ENCODE results near the gene NEU4.
"Not testable (repeated sequence)": the region's sequence is repeated elsewhere in the genome, so short reads cannot be mapped to it uniquely, and the experiment has no call there.

NEU4 gene

GRCh38 chr2:241801611-241802420, 7.2 kb upstream of the NEU4 start:
- TF ChIP-seq CTCF (IDR thresholded peaks at IDR 0.05): no peak
- no peak overlapping the region for H3K27ac Mint-ChIP-seq
- H3K27me3 Mint-ChIP-seq (ENCODE audit: low read depth, poor library complexity): no peaks in the 10 kb centered on the region
- DNase-seq: peak; percentile 69
- H3K4me1 Mint-ChIP-seq: peaks cover 49% of the 10 kb centered on the region
- no peak overlapping the region for H3K4me3 Mint-ChIP-seq
- no peaks in the 10 kb centered on the region for H3K9me3 Mint-ChIP-seq
- H3K36me3 Mint-ChIP-seq (ENCODE audit: low read depth): no peaks in the 10 kb centered on the region

- peak; percentile 3 for DNase-seq
- no peaks in the 10 kb centered on the region for H3K27me3 Mint-ChIP-seq (ENCODE audit: low read depth, poor library complexity)
- H3K4me1 Mint-ChIP-seq: peaks cover 41% of the 10 kb centered on the region
- H3K36me3 Mint-ChIP-seq (ENCODE audit: low read depth): no peaks in the 10 kb centered on the region
- no peak for TF ChIP-seq CTCF (IDR thresholded peaks at IDR 0.05)
- H3K27ac Mint-ChIP-seq: no peak overlapping the region
- H3K4me3 Mint-ChIP-seq: peak overlapping the region; percentile 50
- H3K9me3 Mint-ChIP-seq: no peaks in the 10 kb centered on the region
Measured at GRCh38 chr2:241802421-241803318, 6.3 kb upstream of the NEU4 start.

- Mint-ChIP-seq H3K4me1 (peaks cover 42% of the 10 kb centered on the region), H3K27ac (no peak overlapping the region), H3K9me3 (no peaks in the 10 kb centered on the region), H3K27me3 (ENCODE audit: low read depth, poor library complexity) (no peaks in the 10 kb centered on the region), H3K36me3 (ENCODE audit: low read depth) (no peaks in the 10 kb centered on the region), H3K4me3 (no peak overlapping the region)
- DNase-seq: peak; percentile 13
- no peak for TF ChIP-seq CTCF (IDR thresholded peaks at IDR 0.05)
Measured at GRCh38 chr2:241803387-241804325, 5.3 kb upstream of the NEU4 start.

- no peak for TF ChIP-seq CTCF (IDR thresholded peaks at IDR 0.05)
- DNase-seq: peak; percentile 34
- no peaks in the 10 kb centered on the region for H3K9me3 Mint-ChIP-seq
- peaks cover 52% of the 10 kb centered on the region for H3K4me1 Mint-ChIP-seq
- no peak overlapping the region for H3K4me3 Mint-ChIP-seq
- H3K27ac Mint-ChIP-seq: no peak overlapping the region
- H3K27me3 Mint-ChIP-seq (ENCODE audit: low read depth, poor library complexity): peaks cover 2% of the 10 kb centered on the region
- no peaks in the 10 kb centered on the region for H3K36me3 Mint-ChIP-seq (ENCODE audit: low read depth)
Measured at GRCh38 chr2:241804326-241805229, 4.4 kb upstream of the NEU4 start.

- peaks cover 46% of the 10 kb centered on the region for H3K4me1 Mint-ChIP-seq
- not testable (repeated sequence) for H3K27ac Mint-ChIP-seq; H3K4me3 Mint-ChIP-seq; H3K9me3 Mint-ChIP-seq; H3K36me3 Mint-ChIP-seq (ENCODE audit: low read depth); H3K27me3 Mint-ChIP-seq (ENCODE audit: low read depth, poor library complexity)
- peak; percentile 4 for DNase-seq
Measured at GRCh38 chr2:241806217-241806616, 2.8 kb upstream of the NEU4 start.
